GM19035 (cell line): ENCODE results near the gene APH1B.
"Not testable (repeated sequence)": the region's sequence is repeated elsewhere in the genome, so short reads cannot be mapped to it uniquely, and the experiment has no call there.

ENCODE experiments used
- ATAC-seq: cut with Tn5 transposase; IDR thresholded peaks from one replicate; pipeline ENCODE4 v1.9.1; 2021; ENCODE audit not compliant: unreplicated experiment

Gene APH1B

DNA sequence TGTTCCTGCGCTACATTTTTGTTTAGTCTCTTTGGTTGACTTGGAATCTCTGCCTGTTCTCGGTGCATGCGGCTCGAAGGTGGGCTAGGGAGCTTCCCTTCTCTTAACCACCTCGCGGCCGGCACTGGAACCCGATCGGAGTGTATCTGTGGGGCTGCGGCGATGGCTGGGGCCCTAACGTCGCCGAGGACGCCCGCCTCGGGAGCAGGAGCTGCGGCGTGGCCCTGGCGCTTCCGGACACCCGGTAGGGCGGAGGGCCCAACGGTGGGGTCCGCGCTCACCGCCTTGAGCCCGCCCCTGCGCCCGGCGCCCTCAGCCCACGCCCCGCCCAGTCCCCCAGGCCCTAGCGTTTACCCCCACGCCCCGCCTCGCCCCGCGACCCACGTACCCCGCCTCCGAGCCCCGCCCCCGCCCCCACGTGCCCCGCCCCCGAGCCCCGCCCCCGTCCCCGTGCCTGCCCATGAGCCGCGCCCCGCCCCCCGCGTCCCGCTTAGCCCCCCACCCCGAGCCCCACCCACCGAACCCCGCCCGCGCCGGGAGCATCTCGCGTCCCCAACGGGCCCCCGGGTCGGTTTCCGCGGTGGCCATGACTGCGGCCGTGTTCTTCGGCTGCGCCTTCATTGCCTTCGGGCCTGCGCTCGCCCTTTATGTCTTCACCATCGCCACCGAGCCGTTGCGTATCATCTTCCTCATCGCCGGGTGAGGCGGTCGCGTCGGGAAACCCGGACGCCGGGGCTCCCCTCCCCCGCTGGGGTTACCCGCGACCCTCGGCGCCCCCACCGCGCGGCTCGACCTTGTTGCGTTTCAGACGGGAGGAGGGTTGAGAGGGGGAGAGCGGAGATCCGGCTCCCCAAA, at the start of gene APH1B:
APH1B (plus strand) TSS at position 568 of the 855 bp plus-strand sequence; CDS start at position 587, 19 bp downstream.
- peak; percentile 81 for ATAC-seq

DNA sequence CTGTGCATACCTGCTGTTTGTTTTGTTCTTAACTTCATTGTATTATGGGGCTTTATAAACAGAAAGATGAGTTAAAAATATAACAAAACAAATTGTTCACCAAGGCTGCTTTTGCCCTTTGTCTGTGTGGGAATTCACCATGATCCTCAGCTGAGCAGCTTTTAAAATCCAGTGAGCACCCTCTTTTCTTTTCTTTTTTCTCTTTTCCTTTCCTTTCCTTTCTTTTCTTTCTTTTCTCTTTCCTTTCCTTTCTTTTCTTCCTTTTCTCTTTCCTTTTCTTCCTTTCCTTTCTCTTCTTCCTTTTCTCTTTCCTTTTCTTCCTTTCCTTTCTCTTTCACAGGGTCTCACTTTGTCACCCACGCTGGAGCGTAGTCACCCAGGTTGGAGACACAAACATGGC, 49.7 kb upstream of the APH1B start:
- no peak for ATAC-seq

DNA sequence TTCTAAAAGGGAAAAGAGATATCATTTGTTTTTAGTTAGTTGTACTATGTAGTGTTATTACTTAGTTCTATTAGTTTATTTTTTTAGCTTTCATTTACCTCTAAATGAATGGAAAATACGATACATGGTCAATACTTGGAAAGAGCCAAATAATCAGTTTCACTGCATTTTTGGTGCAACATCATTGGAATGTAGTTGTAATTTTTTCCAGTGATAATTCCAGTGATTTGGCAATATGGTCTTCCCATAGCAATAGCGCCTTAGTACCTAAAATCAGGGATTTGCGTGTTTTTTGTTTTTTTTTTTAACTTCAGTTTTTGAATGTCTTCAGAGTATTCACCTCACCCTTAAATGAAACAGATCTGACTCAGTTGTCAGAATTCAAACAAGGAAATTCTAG, 46.2 kb upstream of the APH1B start:
- no peak for ATAC-seq

DNA sequence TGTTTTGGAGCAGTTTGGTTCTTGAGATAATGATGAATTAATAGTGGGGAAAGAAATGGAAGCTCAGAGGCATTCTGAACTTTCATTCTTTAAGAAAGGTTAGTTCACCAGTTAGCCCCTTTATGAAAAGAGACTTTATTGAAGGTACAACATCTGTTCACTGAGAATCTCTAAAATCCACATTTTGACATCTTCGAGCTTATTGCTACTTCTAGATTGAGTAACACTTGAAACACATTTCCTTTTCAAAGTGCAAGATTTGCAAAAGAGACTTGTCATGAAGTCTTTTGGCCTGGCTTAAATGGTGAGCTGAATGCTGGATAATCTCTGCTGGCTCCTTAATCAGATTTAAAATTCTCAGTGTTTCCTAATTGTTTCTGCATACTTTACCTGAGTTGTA, 45.7 kb upstream of the APH1B start:
- no peak for ATAC-seq

DNA sequence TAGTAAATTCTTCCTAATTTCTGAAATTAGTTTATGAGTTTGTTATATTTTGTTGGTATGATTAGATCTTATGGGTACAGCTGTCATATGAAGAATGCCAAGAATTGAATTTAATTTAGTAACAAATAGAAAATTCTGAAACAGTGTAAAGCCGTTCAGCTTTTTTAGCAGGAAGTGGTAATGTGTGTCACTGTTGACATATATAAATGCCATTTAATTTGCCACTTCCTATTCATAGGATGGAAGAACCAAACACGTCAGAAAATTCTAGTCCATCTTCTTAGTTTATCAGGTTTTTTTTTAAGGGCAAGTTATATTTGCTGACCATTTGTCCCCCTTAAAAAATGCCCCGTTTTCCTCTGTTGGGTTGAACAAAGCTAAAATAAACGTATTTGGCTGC, 45.0 kb upstream of the APH1B start:
- ATAC-seq: no peak

DNA sequence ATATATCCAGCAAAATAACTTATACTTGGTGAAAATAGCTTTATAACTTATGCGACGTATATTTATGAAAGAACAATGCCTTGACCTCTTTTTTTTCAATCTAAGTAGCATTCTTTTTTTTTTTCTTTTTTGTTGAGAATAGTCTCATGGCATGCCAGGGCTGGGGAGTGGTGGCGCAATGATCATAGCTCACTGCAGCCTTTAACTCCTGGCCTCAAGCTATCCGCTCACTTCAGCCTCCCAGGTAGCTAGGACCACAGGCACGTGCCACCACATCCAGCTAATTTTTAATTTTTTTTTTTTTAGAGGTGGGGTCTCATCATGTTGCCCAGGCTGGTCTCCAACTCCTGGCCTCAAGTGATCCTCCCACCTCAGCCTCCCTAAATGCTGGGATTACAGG, 44.5 kb upstream of the APH1B start:
- ATAC-seq: no peak

DNA sequence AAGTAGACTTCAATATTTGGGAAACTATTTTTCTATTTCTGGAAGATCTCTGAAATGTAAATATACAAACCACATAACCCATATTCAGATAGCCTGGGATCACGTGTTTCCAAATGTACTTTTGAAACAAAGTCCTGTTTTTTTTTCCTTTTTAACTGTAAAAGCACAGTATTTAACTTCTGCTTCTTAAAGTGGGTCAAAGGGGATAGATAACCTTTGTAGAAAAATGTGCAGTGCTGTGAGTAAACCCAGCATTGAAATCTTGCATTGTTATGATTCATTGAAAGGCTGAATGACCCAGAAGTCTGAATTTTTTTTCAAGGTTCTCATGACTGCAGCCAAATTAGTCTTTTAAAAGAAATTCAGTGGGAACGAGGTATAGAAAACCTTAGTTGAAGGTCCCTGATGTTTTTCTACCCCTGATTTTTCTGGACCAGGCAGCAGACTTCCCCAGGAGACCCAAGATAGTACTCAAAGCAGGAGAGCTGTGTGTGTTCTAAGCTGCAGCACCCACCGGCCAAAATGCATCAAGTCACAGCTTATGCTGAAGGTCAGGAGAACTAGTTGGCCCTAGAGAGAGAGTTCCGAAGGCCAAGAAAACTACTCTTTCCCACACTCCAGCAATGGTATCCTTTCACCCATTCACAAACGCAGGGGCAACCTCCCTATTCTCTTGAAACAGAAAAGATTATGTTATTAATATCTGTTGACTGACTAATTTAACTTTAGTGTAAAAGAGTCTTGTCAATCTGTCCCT, 43.6 kb upstream of the APH1B start:
- no peak for ATAC-seq

DNA sequence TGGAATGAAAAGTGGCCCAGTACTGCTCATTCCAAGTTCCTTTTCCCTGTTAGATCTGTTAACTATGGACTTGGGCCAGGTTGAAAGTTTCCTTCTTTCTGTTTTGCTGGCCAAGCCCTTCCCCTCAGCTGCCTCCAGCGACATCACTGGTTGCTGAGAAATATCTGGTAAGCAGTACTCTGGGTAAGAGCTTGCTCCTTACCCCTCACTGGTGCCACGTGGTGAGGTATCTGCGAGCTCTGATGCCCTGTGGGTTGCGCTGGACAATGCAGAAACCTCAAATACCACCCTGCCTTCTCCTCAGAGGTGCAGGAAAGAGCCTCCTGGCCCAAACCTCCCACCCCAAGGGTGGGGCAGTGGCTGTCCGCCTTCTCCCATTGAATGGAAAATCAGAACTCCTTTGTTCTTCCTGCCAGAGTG, 42.9 kb upstream of the APH1B start:
- no peak for ATAC-seq

DNA sequence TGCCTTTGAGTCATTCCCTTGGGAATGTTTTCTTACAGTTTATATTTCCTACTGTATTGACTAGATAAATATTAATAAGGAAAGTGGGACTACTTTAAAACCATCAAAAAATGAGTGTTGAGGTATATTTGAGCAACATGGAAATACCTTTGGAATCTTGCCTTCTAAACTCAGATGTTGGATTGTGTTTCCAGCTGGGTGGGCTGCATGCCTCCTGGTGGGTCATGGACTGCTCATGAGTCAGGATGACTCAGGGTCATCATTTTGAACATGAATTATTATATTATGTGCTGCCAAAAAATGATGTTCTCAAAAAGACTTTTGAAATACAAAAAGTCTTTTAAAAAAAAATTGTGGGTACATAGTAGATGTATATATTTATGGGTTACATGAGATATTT, 41.1 kb upstream of the APH1B start:
- ATAC-seq: no peak

DNA sequence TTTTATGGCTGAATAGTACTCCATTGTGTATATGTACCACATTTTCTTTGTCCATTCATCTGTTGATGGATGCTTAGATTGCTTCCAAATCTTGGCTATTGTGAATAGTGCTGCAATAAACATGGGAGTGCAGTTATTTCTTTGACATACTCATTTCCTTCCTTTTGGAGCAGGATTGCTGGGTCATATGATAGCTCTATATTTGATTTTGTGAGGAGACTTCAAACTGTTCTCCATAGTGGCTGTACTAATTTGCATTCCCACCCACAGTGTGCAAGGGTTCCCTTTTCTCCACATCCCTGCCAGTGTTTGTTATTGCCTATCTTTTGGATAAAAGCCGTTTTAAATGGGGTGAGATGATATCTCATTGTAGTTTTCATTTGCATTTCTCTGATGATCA, 40.3 kb upstream of the APH1B start:
- not testable (repeated sequence) for ATAC-seq

DNA sequence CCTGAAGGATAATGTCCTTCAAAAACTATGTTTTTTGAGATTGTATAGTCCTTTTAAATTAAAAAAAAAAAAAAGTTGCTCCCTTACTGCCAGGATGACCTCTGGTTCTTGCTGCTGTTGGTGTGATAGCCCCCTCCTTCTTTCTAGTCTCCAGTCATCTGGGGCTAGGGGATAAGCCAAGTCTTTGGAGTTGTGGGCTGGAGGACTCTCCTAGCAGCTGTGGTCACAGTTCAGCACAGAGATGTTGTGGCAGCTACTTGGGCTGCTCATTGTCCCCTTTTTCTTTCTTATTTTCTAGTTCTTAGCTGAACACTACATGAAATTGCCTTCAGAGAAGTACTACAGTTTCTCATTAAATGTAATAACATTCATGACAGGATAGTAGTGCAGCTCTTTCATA, 39.2 kb upstream of the APH1B start:
- no peak for ATAC-seq

DNA sequence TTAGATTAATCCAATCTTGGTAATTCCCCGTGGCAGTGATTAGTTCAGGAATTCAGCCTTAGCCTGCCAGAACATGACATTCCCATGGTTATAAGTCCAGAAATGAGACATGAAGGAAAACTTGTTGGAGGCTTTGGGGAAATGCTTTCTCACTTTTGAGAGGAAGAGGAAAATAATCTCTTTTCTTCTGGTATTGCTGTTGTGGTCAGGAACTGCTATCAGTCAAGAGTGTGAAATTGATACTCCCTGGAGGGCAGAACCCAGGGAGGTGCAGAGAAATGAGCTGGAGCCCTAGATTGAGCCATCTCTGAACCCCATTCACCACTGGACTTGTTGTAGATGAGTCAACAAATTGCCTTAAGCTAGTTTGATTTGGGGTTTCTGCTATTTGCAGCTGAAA, 38.6 kb upstream of the APH1B start:
- ATAC-seq: no peak

DNA sequence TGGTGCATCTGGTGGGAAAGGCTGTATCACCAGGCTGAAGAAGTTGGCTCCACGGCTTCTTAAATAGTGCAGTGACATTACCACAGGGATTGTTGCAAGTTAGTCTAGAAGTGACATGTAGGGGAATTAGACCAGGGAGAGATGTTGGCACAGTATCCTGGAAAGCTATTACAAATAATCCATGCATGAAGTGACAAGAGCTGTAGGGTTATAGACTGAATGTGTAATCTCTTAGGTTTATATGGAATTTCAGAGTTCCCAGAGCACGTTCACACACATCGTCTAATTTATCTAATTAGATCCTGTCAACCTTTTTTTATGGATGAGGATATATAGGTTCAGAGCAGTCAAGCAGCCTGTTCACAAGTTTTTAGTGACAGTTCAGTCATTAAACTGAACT, 37.3 kb upstream of the APH1B start:
- ATAC-seq: no peak

DNA sequence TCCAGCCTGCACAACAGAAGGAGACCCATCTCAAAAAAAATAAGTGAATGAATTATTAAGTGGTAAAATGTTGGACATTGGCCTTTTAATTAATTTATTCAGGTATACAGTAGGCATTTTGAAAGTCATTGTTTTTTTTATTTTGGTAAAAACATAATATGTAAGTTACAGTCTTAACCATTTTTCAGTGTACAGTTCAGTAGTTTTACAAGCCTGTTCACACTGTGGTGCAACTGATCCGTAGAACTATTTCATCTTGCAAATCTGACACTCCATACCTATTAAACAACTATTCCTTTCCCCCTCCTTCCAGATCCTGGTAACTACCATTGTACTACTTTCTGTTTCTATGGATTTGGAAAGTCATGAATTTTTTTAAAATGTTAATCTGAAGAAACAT, 36.1 kb upstream of the APH1B start:
- no peak for ATAC-seq

DNA sequence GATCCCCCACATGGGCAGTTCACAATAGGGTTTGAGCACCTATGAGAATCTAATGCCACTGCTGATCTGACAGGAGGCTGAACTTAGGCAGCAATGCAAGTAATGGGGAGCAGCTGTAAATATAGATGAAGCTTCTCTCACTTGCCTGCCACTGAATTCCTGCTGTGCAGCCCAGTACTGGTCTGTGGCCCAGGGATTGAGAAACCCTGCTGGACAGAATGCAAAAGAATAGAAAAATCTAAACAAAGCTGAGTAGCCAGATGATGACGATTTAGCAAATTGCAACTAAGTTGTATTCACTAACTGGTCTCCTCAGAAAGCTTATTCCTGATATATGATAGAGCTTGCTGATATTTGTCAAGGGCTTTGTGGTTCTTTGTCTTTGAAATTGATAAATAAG, 34.3 kb upstream of the APH1B start:
- no peak for ATAC-seq

DNA sequence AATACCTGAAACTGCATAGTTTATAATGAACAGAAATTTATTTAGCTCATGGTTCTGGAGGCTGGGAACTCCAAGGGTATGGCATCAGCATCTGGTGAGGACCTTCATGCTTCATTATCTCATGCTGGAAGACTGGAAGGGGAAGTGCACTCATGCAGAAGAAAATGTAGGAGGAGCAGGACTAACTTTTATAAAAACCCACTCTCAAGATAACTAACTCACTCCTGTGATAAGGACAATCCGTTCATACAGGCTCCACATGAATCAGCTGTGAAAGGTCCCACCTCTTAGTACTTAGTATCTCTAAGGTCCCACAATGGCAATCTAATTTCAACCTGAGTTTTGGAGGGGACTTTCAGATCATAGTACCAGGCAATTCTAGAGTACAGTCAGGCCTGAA, 33.6 kb upstream of the APH1B start:
- ATAC-seq: no peak

DNA sequence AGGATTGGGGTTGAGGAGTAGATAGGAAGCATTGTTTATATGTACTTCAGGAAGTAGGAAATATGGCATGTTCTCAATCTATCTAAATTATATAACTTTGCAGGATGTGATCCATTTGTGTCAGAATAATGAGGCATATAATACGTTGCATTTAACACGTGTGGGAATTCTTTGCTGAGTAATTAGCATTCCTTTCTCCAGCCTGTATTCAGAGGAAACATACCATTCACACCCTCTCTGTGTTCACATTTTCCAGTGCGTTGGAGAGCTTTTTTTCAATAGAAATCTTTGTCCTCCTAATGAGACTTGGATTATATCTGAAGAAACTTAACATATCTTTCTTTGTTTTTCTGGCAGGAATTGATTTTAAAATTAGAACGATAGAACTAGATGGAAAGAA, 33.0 kb upstream of the APH1B start:
- ATAC-seq: no peak

DNA sequence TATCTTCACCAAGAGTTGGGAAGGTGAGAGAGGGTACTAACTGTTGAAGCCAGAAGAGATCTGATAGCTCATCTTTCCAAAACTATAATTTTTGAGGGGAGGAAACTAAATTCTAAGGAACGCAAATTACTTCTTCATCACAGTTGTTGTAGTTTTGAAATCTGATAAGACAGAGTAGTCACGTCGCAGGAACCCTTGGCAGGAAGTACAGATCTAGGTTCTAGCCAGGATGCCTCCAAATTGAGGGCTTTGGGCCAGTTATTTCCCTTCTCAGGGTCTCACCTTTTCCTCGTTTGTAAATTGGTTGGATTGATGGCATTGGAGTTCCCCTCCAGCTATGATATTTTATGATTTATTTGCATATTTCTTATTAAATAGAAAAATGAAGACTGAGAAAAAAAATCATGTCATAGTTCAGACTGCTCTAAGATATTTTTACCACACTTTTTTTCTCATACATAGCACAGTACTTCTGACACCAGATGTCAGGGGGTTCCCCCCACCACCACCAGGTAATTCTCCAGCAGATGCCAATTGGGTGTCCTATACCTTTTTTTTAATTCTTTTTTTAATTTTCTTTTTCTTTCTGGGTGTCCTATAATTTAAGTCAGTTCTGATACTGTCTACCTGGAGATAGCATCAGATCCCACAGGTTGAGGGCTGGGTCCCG, 32.3 kb upstream of the APH1B start:
- no peak for ATAC-seq

DNA sequence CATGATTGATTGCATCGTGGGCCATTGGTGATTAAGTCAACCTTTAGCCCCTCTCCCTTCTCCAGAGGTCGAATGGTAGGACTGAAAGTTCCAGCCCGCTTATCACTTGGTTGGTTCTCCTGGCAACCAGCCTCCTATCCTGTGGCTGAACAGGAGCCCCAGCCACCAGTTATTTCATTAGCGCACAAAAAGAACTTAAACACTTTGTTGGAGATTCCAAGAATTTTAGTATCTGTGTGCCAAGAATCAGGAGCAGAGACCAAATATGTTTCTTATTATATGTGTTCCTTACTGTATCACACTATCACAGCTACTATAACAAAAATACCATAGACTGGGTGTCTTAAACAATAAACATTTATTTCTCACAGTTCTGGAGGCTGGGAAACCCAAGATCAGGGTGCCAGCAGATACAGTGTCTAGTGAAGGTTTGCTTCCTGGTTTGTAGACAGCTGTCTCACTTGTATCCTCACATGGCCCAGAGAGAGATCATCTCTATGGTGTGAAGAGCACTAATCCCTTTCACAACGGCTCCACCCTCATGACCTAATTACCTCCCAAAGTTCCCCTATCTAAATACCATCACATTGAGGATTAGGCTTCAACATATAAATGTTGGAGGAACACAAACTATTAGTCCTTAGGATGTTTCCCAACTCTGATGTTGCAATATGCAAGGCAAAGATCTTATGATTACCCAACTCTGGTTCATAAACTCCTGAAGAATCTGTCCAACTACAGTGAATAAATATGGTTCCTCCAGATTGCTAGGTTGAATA, 30.5 kb upstream of the APH1B start:
- no peak for ATAC-seq

DNA sequence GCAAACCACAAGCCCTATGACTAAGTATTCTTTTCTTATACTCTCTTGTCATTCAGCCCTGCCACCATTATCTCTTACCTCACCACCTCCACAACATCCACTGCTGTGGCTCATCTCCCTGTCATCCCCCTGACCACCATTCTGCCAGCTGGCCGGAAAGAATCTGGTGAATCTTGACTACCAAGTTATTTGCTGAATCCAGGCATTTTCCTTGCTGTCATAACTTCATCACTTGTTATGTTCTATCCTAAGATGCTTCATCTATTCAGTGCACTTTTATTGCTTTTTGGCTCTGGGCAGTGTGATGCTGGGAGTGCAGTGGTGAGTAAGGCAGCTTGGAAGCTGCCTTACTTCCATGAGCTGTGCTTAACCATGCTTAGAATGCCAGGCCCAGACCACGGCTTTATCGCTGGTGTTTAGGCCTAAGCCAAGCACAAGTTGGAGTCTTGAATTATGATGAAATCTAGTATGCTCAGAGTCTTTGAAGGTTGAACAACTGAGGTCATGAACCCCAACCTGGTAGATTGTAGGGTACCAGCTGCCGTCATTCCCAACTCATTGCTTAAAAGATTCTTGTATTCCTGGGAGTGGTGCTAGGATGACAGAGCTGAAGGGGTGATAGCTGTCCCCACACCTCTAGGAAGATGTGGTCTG, 27.0 kb upstream of the APH1B start:
- no peak for ATAC-seq

DNA sequence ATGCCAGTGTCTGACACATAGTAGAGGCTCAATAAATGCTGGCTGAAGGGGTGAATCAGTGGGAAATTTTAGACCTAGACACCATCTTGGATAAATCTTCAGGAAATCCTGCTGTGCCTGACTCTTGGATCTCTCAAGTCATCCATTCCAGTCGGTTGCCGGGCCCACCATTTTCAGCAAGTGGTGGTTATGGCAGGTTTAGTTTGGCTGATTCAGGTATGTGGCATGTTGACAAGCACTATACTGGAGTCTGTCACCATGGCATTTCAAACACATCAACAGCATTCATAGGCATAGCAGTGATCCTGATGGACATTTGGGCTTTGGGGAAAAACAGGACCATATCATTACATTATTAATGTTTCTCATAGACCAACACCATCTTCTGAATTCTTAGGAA, 25.7 kb upstream of the APH1B start:
- no peak for ATAC-seq
